Measurements from ENCODE around the gene NT5DC1. TPM values are rescaled to one million over a fixed set of nuclear protein-coding genes. Genes with fewer than 3 reads are reported as not detected.

The NT5DC1 gene
- total RNA-seq, 2 experiments from 2014 or later, result 29.5 to 32.9 TPM

DNA sequence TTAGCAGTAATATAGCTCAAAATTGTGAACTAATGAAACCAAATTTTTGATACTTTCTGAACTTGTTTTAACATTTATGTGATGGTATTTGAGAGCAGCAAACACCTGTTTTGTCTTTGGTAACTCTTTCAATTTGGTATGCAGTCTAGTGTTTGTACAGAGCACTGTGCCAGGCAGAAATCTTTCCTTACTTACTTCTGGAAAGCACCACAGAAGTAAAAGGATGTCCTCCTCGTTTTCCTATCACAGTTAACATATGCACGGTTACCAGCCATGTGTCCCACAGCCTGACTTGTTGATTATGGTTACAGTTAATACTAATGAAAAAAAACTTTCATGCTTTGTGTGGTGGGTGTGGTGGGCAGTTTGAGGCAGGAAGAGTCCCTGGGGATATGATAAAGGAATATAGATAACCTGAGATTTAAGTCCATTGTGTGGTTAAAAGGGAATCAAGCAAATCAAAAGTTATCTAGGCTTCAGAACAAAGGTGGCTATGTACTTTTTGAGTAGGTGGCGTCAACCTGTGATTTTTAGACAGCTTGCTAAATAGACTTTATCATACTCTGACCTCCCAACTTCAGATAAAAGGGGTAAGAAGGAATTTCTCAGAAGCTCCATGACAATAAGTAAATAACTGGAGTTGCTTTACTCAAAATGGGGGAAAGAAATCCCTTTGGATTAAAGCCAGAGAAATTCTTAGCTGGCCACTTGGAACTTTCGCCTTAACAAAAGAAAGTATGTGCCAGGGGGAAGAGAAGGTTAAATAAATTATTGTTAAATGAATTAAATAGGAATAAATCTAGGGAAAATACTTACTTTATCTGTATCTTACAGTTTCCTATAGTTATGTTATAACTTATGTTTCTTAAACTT lies 45.4 kb downstream of the NT5DC1 start:
- DNase-seq (no peak), ATAC-seq (no peak)
- H3K4me3 Mint-ChIP-seq, result no peak overlapping the region
- peaks cover 5% of the 10 kb centered on the region for H3K4me1 Mint-ChIP-seq (ENCODE audit: low read depth)
- ChIA-PET POLR2A (no interaction called here), CTCF (interaction anchor here (1.4 kb wide), 1 partner anchor 34 kb away, joined by 4 read pairs; no protein-coding TSS in a partner anchor)
- no peaks in the 10 kb centered on the region for H3K27me3 Mint-ChIP-seq (ENCODE audit: low read depth)
- H3K27ac Mint-ChIP-seq, result no peak overlapping the region
- no peaks in the 10 kb centered on the region for H3K36me3 Mint-ChIP-seq (ENCODE audit: low read depth)
- H3K9me3 Mint-ChIP-seq (ENCODE audit: insufficient read depth), result no peaks in the 10 kb centered on the region

DNA sequence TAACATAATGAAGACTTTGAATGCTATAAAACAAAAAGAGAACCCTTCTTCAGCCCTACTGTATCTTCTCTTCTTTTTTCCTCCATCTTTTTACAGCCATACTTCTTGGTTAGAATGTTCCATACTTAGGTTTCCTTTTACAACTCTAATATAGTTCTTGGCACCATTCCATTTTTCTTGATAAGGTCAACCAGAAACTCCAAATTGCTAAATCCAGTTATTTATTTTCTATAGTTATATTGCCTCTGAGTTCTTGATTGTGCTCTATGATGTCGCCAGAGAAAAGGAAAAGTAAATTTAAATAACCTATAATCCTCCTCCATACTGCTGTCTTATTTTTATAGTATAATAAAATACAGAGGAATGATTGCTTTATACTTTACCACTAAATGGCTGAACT lies 52.0 kb downstream of the NT5DC1 start:
- Mint-ChIP-seq H3K27me3 (ENCODE audit: low read depth) (no peaks in the 10 kb centered on the region), H3K9me3 (ENCODE audit: insufficient read depth) (no peaks in the 10 kb centered on the region), H3K27ac (no peak overlapping the region), H3K4me3 (no peak overlapping the region), H3K4me1 (ENCODE audit: low read depth) (no peaks in the 10 kb centered on the region), H3K36me3 (ENCODE audit: low read depth) (peaks cover 3% of the 10 kb centered on the region)
- ChIA-PET POLR2A (no interaction called here), CTCF (no interaction called here)
- ATAC-seq (no peak), DNase-seq (no peak)

DNA sequence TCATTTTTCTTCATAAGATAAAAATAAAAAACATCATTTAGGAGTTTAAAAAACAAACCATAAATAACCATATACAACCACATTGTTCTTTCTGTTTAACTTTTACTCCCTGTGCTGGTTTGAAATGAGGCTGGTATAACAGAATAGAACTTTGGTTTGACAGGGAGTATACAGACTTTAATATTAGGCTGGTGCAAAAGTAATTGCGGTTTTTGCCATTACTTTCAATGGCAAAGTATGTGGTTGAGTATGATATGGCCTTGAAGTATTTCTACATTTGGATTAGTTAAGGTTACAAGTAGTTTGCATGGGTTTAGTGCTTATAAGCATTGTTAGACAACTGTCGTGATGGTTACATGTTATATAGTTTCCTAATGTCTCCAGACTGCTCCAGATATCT lies 54.2 kb downstream of the NT5DC1 start:
- H3K9me3 Mint-ChIP-seq (ENCODE audit: insufficient read depth), result no peaks in the 10 kb centered on the region
- H3K27me3 Mint-ChIP-seq (ENCODE audit: low read depth), result no peaks in the 10 kb centered on the region
- DNase-seq, result no peak
- H3K36me3 Mint-ChIP-seq (ENCODE audit: low read depth), result peaks cover 3% of the 10 kb centered on the region
- no peaks in the 10 kb centered on the region for H3K4me1 Mint-ChIP-seq (ENCODE audit: low read depth)
- H3K4me3 Mint-ChIP-seq, result no peak overlapping the region
- ATAC-seq, result no peak
- CTCF ChIA-PET, result no interaction called here
- no peak overlapping the region for H3K27ac Mint-ChIP-seq
- POLR2A ChIA-PET, result no interaction called here

DNA sequence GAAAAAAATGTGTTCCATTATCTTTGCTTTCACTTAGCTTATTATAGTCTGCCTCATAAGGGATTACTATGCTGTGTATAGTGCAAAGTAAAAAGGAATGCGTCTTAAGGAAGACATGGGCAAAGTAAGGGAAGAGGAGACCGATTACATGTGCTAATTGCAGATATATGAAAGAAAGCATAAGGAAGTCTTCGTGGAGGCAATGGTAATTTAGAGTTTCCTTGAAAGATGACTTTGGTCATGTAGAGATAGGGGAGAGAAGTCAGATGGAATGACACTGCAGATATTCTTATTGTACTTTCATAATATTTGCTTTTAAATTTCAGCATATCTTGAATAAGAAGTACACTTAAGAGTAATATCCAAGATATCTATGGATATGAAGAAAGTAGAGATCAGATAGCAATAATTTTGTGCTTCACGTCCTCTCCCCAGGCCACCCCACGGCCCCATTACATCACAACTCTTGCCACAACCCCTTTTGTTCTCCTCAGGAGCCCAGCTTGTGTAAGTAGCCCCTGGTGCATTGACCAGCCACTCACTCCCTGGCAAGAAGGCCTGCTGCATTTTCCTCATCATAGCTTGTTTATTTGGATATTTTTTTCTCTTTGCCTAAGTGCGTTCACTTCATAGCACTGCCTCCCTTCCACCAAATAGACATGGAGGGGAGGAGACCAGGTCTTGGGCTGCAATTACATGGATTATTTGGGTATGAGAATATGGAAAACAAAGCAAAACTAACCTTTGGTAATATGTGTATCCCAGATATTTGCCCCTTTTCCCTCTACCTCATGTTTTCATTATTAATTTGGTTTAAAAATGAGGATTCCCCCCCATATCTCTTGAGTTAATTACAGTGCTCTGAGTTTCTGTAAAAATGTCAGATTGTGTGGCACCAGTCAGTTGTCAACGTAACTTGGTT lies 56.0 kb downstream of the NT5DC1 start:
- no peaks in the 10 kb centered on the region for H3K4me1 Mint-ChIP-seq (ENCODE audit: low read depth)
- H3K9me3 Mint-ChIP-seq (ENCODE audit: insufficient read depth), result no peaks in the 10 kb centered on the region
- ChIA-PET POLR2A (no interaction called here), CTCF (interaction anchor here (0.7 kb wide), 1 partner anchor 45 kb away, joined by 3 read pairs; no protein-coding TSS in a partner anchor)
- H3K27me3 Mint-ChIP-seq (ENCODE audit: low read depth), result no peaks in the 10 kb centered on the region
- no peak overlapping the region for H3K4me3 Mint-ChIP-seq
- no peak overlapping the region for H3K27ac Mint-ChIP-seq
- peaks cover 3% of the 10 kb centered on the region for H3K36me3 Mint-ChIP-seq (ENCODE audit: low read depth)
- DNase-seq (no peak), ATAC-seq (no peak)

DNA sequence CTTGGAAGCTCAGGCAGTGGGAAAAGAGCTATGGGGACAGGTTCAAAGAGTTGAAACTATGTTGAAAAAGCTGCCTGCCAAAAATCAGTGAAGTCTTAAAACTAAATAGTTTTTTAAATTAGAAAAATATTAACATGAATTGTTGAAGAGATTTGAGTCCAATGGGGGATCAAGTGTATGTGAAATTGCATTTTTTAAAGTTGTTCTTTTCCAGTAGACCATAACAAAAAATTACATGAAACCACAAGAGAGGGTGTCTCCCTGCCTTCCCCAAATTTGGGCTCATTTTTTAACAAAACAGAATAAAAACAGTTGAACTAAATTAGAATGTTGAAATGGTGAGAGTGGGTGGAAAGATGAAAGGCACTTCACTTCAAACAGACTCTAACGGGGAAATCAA lies 56.7 kb downstream of the NT5DC1 start:
- no peak overlapping the region for H3K4me3 Mint-ChIP-seq
- H3K27me3 Mint-ChIP-seq (ENCODE audit: low read depth), result no peaks in the 10 kb centered on the region
- H3K4me1 Mint-ChIP-seq (ENCODE audit: low read depth), result no peaks in the 10 kb centered on the region
- ChIA-PET POLR2A (no interaction called here), CTCF (interaction anchor here (1.4 kb wide), 1 partner anchor 61 kb away, joined by 5 read pairs; no protein-coding TSS in a partner anchor)
- H3K36me3 Mint-ChIP-seq (ENCODE audit: low read depth), result peaks cover 5% of the 10 kb centered on the region
- no peak for DNase-seq
- H3K9me3 Mint-ChIP-seq (ENCODE audit: insufficient read depth), result no peaks in the 10 kb centered on the region
- H3K27ac Mint-ChIP-seq, result no peak overlapping the region
- ATAC-seq, result no peak

DNA sequence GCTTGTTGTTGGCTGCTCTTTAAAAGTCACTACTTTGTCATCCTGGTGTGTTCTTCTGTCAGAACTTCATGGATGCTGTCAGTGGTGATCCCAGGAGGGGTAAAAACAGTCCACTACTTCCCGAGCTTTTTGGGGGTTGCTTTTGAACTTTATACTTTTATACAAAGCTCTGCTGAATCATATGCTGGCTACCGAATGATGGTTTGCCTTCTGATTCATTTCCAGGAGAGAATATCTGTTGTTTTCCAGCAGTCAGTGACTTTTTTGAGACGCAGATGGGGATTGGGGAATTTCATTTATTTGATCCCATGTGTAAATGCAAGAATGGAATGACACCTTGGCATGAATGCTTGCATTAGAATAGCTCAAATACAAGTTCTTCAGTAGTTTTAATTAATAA lies 58.0 kb downstream of the NT5DC1 start:
- Mint-ChIP-seq H3K36me3 (ENCODE audit: low read depth) (peaks cover 7% of the 10 kb centered on the region), H3K27me3 (ENCODE audit: low read depth) (no peaks in the 10 kb centered on the region), H3K9me3 (ENCODE audit: insufficient read depth) (peaks cover 4% of the 10 kb centered on the region), H3K27ac (no peak overlapping the region), H3K4me3 (no peak overlapping the region), H3K4me1 (ENCODE audit: low read depth) (no peaks in the 10 kb centered on the region)
- DNase-seq (no peak), ATAC-seq (no peak)
- POLR2A ChIA-PET, result no interaction called here
- CTCF ChIA-PET, result interaction anchor here (1.4 kb wide), 1 partner anchor 59 kb away, joined by 5 read pairs; no protein-coding TSS in a partner anchor

DNA sequence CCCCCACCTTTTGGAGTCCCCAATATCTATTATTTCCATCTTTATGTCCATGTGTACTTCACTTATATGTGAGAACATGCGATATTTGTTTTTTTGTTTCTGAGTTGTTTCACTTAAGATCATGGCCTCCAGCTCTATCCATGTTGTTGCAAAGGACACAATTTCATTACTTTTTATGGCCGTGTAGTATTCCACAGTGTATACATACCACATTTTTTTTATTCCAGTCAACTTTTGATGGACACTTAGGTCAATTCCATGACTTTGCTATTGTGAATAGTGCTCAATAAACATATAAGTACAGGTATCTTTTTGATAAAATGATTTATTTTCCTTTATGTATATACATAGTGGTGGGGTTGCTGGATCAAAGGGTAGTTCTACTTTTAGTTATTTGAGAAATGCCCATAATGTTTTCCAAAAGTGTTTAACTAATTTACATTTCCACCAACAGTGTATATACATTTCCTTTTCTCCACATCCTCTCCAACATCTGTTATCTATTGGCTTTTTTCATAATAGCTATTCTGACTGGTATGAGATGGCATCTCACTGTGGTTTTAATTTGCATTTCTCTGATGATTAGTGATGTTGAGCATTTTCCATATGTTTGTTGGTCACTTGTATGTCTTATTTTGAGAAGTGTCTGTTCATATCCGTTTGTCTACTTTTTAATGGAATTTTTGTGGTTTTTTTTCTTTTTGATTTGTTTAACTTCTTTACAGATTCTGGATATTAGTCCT lies 59.3 kb downstream of the NT5DC1 start:
- ChIA-PET POLR2A (no interaction called here), CTCF (no interaction called here)
- Mint-ChIP-seq H3K4me1 (ENCODE audit: low read depth) (no peaks in the 10 kb centered on the region), H3K36me3 (ENCODE audit: low read depth) (peaks cover 7% of the 10 kb centered on the region), H3K27me3 (ENCODE audit: low read depth) (no peaks in the 10 kb centered on the region), H3K27ac (no peak overlapping the region), H3K4me3 (no peak overlapping the region), H3K9me3 (ENCODE audit: insufficient read depth) (peaks cover 10% of the 10 kb centered on the region)
- ATAC-seq, result no peak
- DNase-seq, result no peak

DNA sequence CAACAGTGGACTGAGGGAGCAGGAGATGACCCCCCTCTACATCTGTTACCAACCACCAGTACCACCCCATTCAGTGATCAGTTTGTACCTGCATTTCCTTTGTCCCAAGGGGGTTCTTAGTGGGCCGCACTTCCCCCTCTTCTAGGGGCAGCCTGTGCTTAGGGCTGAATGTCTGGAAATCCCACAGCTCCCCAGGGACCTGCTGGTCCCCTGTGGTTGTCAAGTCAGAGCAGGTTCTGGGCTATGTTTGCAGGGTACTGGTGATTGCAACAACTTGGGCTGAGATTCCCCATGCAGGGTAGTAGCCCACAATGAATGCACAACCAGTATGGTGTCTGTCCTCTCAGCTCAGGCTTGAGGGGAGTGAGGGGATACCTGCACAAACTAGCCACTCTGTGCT lies 64.9 kb downstream of the NT5DC1 start:
- Mint-ChIP-seq H3K36me3 (ENCODE audit: low read depth) (peaks cover 5% of the 10 kb centered on the region), H3K27me3 (ENCODE audit: low read depth) (no peaks in the 10 kb centered on the region), H3K4me3 (no peak overlapping the region), H3K9me3 (ENCODE audit: insufficient read depth) (peaks cover 19% of the 10 kb centered on the region), H3K27ac (no peak overlapping the region), H3K4me1 (ENCODE audit: low read depth) (no peaks in the 10 kb centered on the region)
- ATAC-seq, result no peak
- CTCF ChIA-PET, result no interaction called here
- POLR2A ChIA-PET, result no interaction called here
- DNase-seq, result no peak

DNA sequence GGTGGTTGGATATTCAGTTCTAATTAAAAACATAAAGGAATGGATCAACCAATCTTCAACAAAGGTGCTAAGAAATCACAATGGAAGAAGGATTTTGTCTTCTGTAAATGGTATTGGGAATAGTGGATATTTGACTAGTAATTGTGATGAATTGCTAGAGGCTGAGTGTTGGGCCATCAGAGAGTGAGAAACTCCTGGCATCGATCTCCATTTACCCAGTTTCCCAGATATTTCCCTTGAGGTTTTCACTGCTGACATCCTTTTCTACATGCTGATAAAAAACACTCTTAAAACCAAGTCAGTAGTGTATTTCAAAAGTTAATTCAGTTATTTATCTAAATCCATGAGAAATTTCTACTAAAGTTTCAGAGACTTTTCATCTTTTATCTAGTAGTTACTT lies 65.7 kb downstream of the NT5DC1 start:
- ChIA-PET CTCF (no interaction called here), POLR2A (no interaction called here)
- no peak for ATAC-seq
- H3K4me3 Mint-ChIP-seq, result no peak overlapping the region
- no peaks in the 10 kb centered on the region for H3K4me1 Mint-ChIP-seq (ENCODE audit: low read depth)
- H3K9me3 Mint-ChIP-seq (ENCODE audit: insufficient read depth), result peaks cover 19% of the 10 kb centered on the region
- no peaks in the 10 kb centered on the region for H3K27me3 Mint-ChIP-seq (ENCODE audit: low read depth)
- no peak overlapping the region for H3K27ac Mint-ChIP-seq
- H3K36me3 Mint-ChIP-seq (ENCODE audit: low read depth), result peaks cover 5% of the 10 kb centered on the region
- DNase-seq, result no peak

DNA sequence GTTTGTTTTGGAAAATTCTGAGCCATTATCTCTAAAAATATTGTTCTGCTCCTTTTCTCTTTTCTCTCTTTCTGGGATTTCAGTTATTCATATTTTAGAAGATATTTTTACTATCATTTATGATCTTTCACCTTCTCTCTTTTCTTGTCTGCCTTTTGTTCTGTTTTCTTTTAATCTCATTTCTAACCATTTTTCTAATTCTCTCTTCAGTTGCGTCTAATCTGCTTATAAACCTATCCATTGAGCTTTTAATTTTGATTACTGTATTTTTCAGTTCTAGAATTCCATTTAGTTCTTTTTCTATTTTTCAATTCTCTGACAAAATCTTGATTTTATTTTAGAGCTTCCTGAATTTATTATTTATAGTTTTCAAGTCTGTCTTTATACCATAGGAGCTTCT lies 67.5 kb downstream of the NT5DC1 start:
- ATAC-seq (no peak), DNase-seq (no peak)
- Mint-ChIP-seq H3K36me3 (ENCODE audit: low read depth) (peaks cover 2% of the 10 kb centered on the region), H3K27me3 (ENCODE audit: low read depth) (no peaks in the 10 kb centered on the region), H3K4me3 (no peak overlapping the region), H3K9me3 (ENCODE audit: insufficient read depth) (peaks cover 17% of the 10 kb centered on the region), H3K4me1 (ENCODE audit: low read depth) (no peaks in the 10 kb centered on the region), H3K27ac (no peak overlapping the region)
- ChIA-PET POLR2A (no interaction called here), CTCF (interaction anchor here (1.8 kb wide), 1 partner anchor 56 kb away, joined by 7 read pairs; no protein-coding TSS in a partner anchor)

DNA sequence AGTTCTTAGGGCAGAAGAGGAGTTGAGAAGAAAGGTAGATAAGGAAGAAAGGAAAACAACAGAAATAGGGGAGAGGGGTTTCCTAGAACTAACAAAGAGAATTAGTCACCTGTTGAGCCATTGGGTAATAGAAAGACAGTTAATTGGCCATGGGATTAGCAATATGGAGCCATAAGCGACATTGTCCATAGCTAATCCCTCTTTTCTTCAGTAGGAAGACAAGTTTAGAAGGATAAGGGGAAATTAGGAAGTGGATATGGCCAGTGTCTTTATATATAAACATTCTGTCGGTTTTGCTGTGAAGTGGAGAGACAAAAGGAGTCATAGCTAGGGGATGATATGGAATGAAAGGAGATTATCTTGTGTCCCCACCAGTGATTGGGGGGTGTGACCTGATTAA lies 69.2 kb downstream of the NT5DC1 start:
- ChIA-PET POLR2A (no interaction called here), CTCF (interaction anchor here (1.8 kb wide), 1 partner anchor 58 kb away, joined by 7 read pairs; no protein-coding TSS in a partner anchor)
- no peaks in the 10 kb centered on the region for H3K27me3 Mint-ChIP-seq (ENCODE audit: low read depth)
- peaks cover 5% of the 10 kb centered on the region for H3K36me3 Mint-ChIP-seq (ENCODE audit: low read depth)
- ATAC-seq (no peak), DNase-seq (no peak)
- H3K4me1 Mint-ChIP-seq (ENCODE audit: low read depth), result no peaks in the 10 kb centered on the region
- H3K27ac Mint-ChIP-seq, result no peak overlapping the region
- no peak overlapping the region for H3K4me3 Mint-ChIP-seq
- peaks cover 12% of the 10 kb centered on the region for H3K9me3 Mint-ChIP-seq (ENCODE audit: insufficient read depth)

Data from activated CD8-positive, alpha-beta T cell treated with anti-CD3 and anti-CD28 coated beads, Interleukin-2, amount 10 ng/mL, durations not matched to agents 7 days and 5 days (primary cell).